ENCODE data around the gene ATAD1. TPM values are rescaled to one million over a fixed set of nuclear protein-coding genes. Genes with fewer than 3 reads are reported as not detected.

The ATAD1 gene
- total RNA-seq, 2 donors from 2014 or later: 9.6 to 16.9 TPM

- no peak for DNase-seq
- H3K4me1 ChIP-seq: peaks cover 5% of the 10 kb centered on the region
- no peak overlapping the region for H3K4me3 ChIP-seq
- peak; percentile 41 for ATAC-seq
- H3K9me3 ChIP-seq: no peaks in the 10 kb centered on the region
- no peaks in the 10 kb centered on the region for H3K36me3 ChIP-seq (replicated peaks in 1 of 2; ENCODE audit: insufficient read depth in 1 of 2, low read depth in 2 of 2)
- TF ChIP-seq CTCF (IDR thresholded peaks at IDR 0.05) (no peak), POLR2A (IDR thresholded peaks at IDR 0.05) (no peak)
- no peaks in the 10 kb centered on the region for H3K27me3 ChIP-seq
- no peak overlapping the region for H3K27ac ChIP-seq
- intact Hi-C loops (cut with DNase I): no loop called here
Observed at GRCh38 chr10:87842776-87843497, 24.9 kb upstream of the ATAD1 start.

- H3K27ac ChIP-seq: no peak overlapping the region
- no peaks in the 10 kb centered on the region for H3K27me3 ChIP-seq
- H3K36me3 ChIP-seq (replicated peaks in 1 of 2; ENCODE audit: insufficient read depth in 1 of 2, low read depth in 2 of 2): no peaks in the 10 kb centered on the region
- no peaks in the 10 kb centered on the region for H3K9me3 ChIP-seq
- DNase-seq (peak in 1 of 4 donors; percentile 43), ATAC-seq (peak; percentile 86)
- 50 to 71% methylated on average over 1 of the region's 1 CpG for WGBS, 2 donors
- intact Hi-C loops (cut with DNase I): no loop called here
- peaks cover 5% of the 10 kb centered on the region for H3K4me1 ChIP-seq
- TF ChIP-seq CTCF (IDR thresholded peaks at IDR 0.05) (no peak), POLR2A (IDR thresholded peaks at IDR 0.05) (no peak)
- no peak overlapping the region for H3K4me3 ChIP-seq
Observed at GRCh38 chr10:87842220-87842641, 24.2 kb upstream of the ATAD1 start.

GRCh38 chr10:87841186-87841585, 23.2 kb upstream of the ATAD1 start:
- no peak for TF ChIP-seq CTCF (IDR thresholded peaks at IDR 0.05)
- TF ChIP-seq POLR2A (IDR thresholded peaks at IDR 0.05): no peak
- DNase-seq (no peak), ATAC-seq (no peak)
- Histone ChIP-seq H3K9me3 (no peaks in the 10 kb centered on the region), H3K36me3 (replicated peaks in 1 of 2; ENCODE audit: insufficient read depth in 1 of 2, low read depth in 2 of 2) (no peaks in the 10 kb centered on the region), H3K4me3 (no peak overlapping the region), H3K27me3 (no peaks in the 10 kb centered on the region), H3K4me1 (peaks cover 5% of the 10 kb centered on the region), H3K27ac (no peak overlapping the region)
- WGBS, 2 donors: 85% methylated on average over 3 of the region's 3 CpGs
- intact Hi-C loops (cut with DNase I): no loop called here

GRCh38 chr10:87838650-87839049, 20.6 kb upstream of the ATAD1 start:
- ATAC-seq: no peak
- H3K36me3 ChIP-seq (replicated peaks in 1 of 2; ENCODE audit: insufficient read depth in 1 of 2, low read depth in 2 of 2): no peaks in the 10 kb centered on the region
- H3K9me3 ChIP-seq: no peaks in the 10 kb centered on the region
- 55 to 61% methylated on average over 2 of the region's 2 CpGs for WGBS, 2 donors
- intact Hi-C loops (cut with DNase I): no loop called here
- H3K27ac ChIP-seq: no peak overlapping the region
- no peaks in the 10 kb centered on the region for H3K27me3 ChIP-seq
- DNase-seq: no peak
- no peak overlapping the region for H3K4me3 ChIP-seq
- TF ChIP-seq POLR2A (IDR thresholded peaks at IDR 0.05) (no peak), CTCF (IDR thresholded peaks at IDR 0.05) (no peak)
- H3K4me1 ChIP-seq: peaks cover 5% of the 10 kb centered on the region

- H3K4me3 ChIP-seq: no peak overlapping the region
- ATAC-seq (no peak), DNase-seq (no peak)
- H3K4me1 ChIP-seq: peaks cover 3% of the 10 kb centered on the region
- H3K36me3 ChIP-seq (replicated peaks in 1 of 2; ENCODE audit: insufficient read depth in 1 of 2, low read depth in 2 of 2): no peaks in the 10 kb centered on the region
- no peaks in the 10 kb centered on the region for H3K9me3 ChIP-seq
- no peak overlapping the region for H3K27ac ChIP-seq
- intact Hi-C loops (cut with DNase I): no loop called here
- no peaks in the 10 kb centered on the region for H3K27me3 ChIP-seq
- TF ChIP-seq POLR2A (IDR thresholded peaks at IDR 0.05) (no peak), CTCF (IDR thresholded peaks at IDR 0.05) (no peak)
Observed at GRCh38 chr10:87837445-87837844, 19.4 kb upstream of the ATAD1 start.
